Body of pancreas (tissue), 4 donors: ENCODE data around the gene ZNF281.

Experiments used
- POLR2A ChIP-seq, 3 donors: fragments of 450-650 bp; IDR thresholded peaks; one replicate each; pipeline ENCODE4 v1.6.1; 2016; ENCODE audit warnings: antibody characterized with exemption in 3 of 3, mild to moderate bottlenecking in 2 of 3
- TF ChIP-seq, protein P1 (sequence below), 7 experiments: fragments of 450-650 bp in 4 of 7; fragments of 200-600 bp in 3 of 7; sonication (generic) in 3 of 7; IDR thresholded peaks; one replicate each; pipeline ENCODE4 v1.5.1; 2016 to 2019; ENCODE audit warnings: antibody characterized with exemption in 7 of 7

DNA sequence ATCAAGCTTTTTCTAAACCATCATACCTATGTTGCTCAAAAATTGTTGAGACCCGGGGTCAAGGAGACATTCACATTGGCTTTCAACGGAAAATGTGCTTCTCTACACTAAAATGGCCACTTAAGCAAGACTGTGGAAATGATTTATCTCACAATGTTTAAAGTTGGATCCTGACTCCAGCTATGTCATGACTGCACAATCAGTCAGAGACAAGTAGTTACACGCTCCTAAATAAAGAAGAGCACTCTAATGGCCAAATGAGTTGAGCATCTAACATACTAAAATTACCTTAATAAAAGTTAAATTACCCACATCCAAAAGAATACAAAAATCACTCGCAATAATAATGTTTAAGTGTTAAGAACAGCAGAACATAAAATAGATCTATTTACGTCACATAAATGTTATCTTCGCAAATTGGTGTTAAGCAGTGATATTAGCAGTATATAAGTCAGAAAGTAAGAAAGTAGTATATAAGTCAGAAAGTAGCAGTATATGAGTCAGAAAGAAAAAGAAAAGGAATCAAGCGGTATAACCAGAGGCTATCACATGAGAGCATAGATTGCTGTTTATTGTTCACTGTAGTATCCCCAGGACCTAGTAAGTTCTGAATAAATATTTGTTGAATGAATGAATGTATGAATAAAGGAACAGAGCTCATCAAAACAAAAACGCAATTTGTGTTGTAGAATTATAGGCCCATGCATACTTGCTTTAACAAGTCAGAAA is 28.4 kb downstream of the ZNF281 start:
- TF ChIP-seq, protein P1, sequence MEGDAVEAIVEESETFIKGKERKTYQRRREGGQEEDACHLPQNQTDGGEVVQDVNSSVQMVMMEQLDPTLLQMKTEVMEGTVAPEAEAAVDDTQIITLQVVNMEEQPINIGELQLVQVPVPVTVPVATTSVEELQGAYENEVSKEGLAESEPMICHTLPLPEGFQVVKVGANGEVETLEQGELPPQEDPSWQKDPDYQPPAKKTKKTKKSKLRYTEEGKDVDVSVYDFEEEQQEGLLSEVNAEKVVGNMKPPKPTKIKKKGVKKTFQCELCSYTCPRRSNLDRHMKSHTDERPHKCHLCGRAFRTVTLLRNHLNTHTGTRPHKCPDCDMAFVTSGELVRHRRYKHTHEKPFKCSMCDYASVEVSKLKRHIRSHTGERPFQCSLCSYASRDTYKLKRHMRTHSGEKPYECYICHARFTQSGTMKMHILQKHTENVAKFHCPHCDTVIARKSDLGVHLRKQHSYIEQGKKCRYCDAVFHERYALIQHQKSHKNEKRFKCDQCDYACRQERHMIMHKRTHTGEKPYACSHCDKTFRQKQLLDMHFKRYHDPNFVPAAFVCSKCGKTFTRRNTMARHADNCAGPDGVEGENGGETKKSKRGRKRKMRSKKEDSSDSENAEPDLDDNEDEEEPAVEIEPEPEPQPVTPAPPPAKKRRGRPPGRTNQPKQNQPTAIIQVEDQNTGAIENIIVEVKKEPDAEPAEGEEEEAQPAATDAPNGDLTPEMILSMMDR (IDR thresholded peaks at IDR 0.05) = no peak
- no peak for TF ChIP-seq POLR2A (IDR thresholded peaks at IDR 0.05)
